ENCODE results near the gene C2orf72. TPM values are rescaled to one million over a fixed set of nuclear protein-coding genes. Genes with fewer than 3 reads are reported as not detected.
A peak's percentile ranks its signal among the peaks of the same experiment; 100 is the strongest.

The C2orf72 gene
- total RNA-seq (1 to 10 TPM in 1 of 9 donors, under 1 TPM in 7, not detected in 1; 0.11 to 1.9 (median 0.57) TPM), polyA plus RNA-seq (1 to 10 TPM in 2 of 3 donors, under 1 TPM in 1; 0.54 to 1.4 (median 1.2) TPM)
- long read RNA-seq, donor 1: 0 reads
- long read RNA-seq, donor 2: 0 reads
- long read RNA-seq, donor 3: 0 reads
- long read RNA-seq, donor 4: 0 reads
- long read RNA-seq, donor 5: 0 reads
- long read RNA-seq, donor 6: 0 reads
- long read RNA-seq, donor 7: 0 reads
- long read RNA-seq, donor 8, partial matches to known transcripts: 0 of 1 reads
- long read RNA-seq, donor 8, other reads (novel, unspliced or antisense): 0 of 1 reads
- long read RNA-seq, donor 9: 0 reads
- long read RNA-seq, donor 10: 0 reads

DNA sequence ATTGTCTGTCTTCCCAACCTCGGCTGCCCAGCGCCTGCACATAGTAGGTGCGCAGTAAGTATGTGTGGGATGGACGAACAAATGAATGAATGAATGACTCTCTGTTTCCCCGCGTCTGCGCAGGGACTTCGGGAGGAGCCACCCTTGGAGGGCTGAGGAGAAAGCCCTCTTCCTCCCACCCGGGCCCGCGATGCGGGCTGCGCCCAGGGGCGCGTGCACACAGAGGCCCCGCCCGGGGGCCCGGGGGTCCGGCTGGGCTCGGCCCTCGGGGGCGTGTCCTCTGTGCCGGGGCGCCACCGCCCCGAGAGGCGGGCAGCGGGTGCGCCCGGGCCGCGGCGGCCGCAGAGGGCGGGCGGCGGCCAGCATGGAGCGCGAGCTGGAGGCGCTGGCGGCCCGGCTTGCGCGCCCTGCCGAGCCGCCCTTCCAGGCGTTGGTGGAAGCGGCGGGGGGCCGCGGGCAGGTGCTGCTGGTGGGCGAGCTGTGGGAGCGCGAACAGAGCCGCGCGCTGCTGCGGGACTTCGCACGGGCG is at the start of gene C2orf72:
C2orf72 (plus strand) TSS at position 322 of the 529 bp plus-strand sequence; CDS start at position 365, 43 bp downstream.
- intact Hi-C loops (cut with DNase I): no loop called here
- Histone ChIP-seq H3K4me1 (replicated peaks in 1 of 2) (no peaks in the 10 kb centered on the region), H3K27me3 (peaks cover 26% of the 10 kb centered on the region), H3K36me3 (replicated peaks in 1 of 2) (no peaks in the 10 kb centered on the region), H3K9me3 (replicated peaks in 1 of 3) (no peaks in the 10 kb centered on the region), H3K4me3 (peak within 1 kb of the TSS in 1 of 4 donors; percentile 39), H3K27ac (no peak within 1 kb of the TSS)
- TF ChIP-seq POLR2A (IDR thresholded peaks at IDR 0.05): no peak
- TF ChIP-seq, protein P1, sequence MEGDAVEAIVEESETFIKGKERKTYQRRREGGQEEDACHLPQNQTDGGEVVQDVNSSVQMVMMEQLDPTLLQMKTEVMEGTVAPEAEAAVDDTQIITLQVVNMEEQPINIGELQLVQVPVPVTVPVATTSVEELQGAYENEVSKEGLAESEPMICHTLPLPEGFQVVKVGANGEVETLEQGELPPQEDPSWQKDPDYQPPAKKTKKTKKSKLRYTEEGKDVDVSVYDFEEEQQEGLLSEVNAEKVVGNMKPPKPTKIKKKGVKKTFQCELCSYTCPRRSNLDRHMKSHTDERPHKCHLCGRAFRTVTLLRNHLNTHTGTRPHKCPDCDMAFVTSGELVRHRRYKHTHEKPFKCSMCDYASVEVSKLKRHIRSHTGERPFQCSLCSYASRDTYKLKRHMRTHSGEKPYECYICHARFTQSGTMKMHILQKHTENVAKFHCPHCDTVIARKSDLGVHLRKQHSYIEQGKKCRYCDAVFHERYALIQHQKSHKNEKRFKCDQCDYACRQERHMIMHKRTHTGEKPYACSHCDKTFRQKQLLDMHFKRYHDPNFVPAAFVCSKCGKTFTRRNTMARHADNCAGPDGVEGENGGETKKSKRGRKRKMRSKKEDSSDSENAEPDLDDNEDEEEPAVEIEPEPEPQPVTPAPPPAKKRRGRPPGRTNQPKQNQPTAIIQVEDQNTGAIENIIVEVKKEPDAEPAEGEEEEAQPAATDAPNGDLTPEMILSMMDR (IDR thresholded peaks at IDR 0.05): no peak
- DNase-seq: no peak
- 0 to 15% (median 2%) methylated on average over 4 to 61 of the region's 61 CpGs for WGBS, 4 donors

GRCh38 chr2:230989731-230990130 is 47.6 kb upstream of the C2orf72 start:
- H3K27ac ChIP-seq: no peak overlapping the region
- 88 to 90% (median 89%) methylated on average over 21 of the region's 21 CpGs for WGBS, 4 donors
- H3K27me3 ChIP-seq: peaks cover 27% of the 10 kb centered on the region
- intact Hi-C loops (cut with DNase I): loop anchor here (5.0 to 10.0 kb wide), 4 partner anchors 85 to 167 kb away; no protein-coding TSS in a partner anchor
- no peak for DNase-seq
- no peaks in the 10 kb centered on the region for H3K36me3 ChIP-seq (replicated peaks in 1 of 2)
- no peak overlapping the region for H3K4me3 ChIP-seq
- H3K4me1 ChIP-seq (replicated peaks in 1 of 2): no peaks in the 10 kb centered on the region
- TF ChIP-seq, protein P1 (IDR thresholded peaks at IDR 0.05): no peak
- TF ChIP-seq POLR2A (IDR thresholded peaks at IDR 0.05): no peak
- no peaks in the 10 kb centered on the region for H3K9me3 ChIP-seq (replicated peaks in 1 of 3)

- no peaks in the 10 kb centered on the region for H3K9me3 ChIP-seq (replicated peaks in 1 of 3)
- intact Hi-C loops (cut with DNase I): loop anchor here in 1 of 2 donors (5.0 kb wide), 1 partner anchor 143 kb away; no protein-coding TSS in a partner anchor
- no peaks in the 10 kb centered on the region for H3K4me1 ChIP-seq (replicated peaks in 1 of 2)
- TF ChIP-seq, protein P1 (IDR thresholded peaks at IDR 0.05): no peak
- TF ChIP-seq POLR2A (IDR thresholded peaks at IDR 0.05): no peak
- H3K27ac ChIP-seq: no peak overlapping the region
- no peaks in the 10 kb centered on the region for H3K36me3 ChIP-seq (replicated peaks in 1 of 2)
- peaks cover 27% of the 10 kb centered on the region for H3K27me3 ChIP-seq
- 41 to 72% (median 47%) methylated on average over 9 to 70 of the region's 70 CpGs for WGBS, 4 donors
- no peak overlapping the region for H3K4me3 ChIP-seq
- no peak for DNase-seq
Observed at GRCh38 chr2:230990131-230990898, 47.0 kb upstream of the C2orf72 start.

DNA sequence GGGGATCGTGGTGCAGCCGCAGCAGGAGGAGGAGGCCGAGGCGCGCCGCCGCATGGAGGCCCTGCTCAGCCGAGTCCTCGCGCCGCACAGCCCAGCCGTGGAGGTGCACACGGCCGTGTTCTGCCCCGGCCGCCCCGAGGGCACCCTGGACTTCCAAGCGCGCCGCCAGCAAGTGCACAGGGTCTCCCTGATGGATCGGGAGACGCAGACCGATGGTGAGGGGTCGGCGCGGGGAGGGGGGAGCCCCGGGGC is 46.5 kb upstream of the C2orf72 start:
- intact Hi-C loops (cut with DNase I): loop anchor here in 1 of 2 donors (5.0 kb wide), 1 partner anchor 144 kb away; no protein-coding TSS in a partner anchor
- H3K9me3 ChIP-seq (replicated peaks in 1 of 3): no peaks in the 10 kb centered on the region
- H3K4me1 ChIP-seq (replicated peaks in 1 of 2): no peaks in the 10 kb centered on the region
- no peaks in the 10 kb centered on the region for H3K36me3 ChIP-seq (replicated peaks in 1 of 2)
- TF ChIP-seq POLR2A (IDR thresholded peaks at IDR 0.05): no peak
- TF ChIP-seq, protein P1 (IDR thresholded peaks at IDR 0.05): no peak
- 24 to 46% (median 37%) methylated on average over 5 to 27 of the region's 27 CpGs for WGBS, 4 donors
- H3K27me3 ChIP-seq: peaks cover 29% of the 10 kb centered on the region
- no peak overlapping the region for H3K4me3 ChIP-seq
- H3K27ac ChIP-seq: no peak overlapping the region
- no peak for DNase-seq
